Myocyte (in vitro differentiated cells): ENCODE data around the gene MACF1. TPM values are rescaled to one million over a fixed set of nuclear protein-coding genes. Genes with fewer than 3 reads are reported as not detected.

Source experiments
- DNase-seq: peaks from one replicate; pipeline ENCODE4 v3.0.0-alpha.2; 2012; ENCODE audit warnings: low read depth
- total RNA-seq: library from RNA; depleted of rRNA; stranded (reverse); fragments of >200 nt; gene quantifications from 2 replicates; pipeline ENCODE4 v1.2.3, GENCODE V29; 2014

The MACF1 gene
- total RNA-seq, 1 donor from 2014 or later = 803 TPM

GRCh38 chr1:39528082-39528481 lies 323.6 kb downstream of the MACF1 start:
- no peak for DNase-seq

GRCh38 chr1:39529901-39530535 lies 325.5 kb downstream of the MACF1 start:
- no peak for DNase-seq

GRCh38 chr1:39531526-39531925 lies 327.0 kb downstream of the MACF1 start:
- no peak for DNase-seq

GRCh38 chr1:39533442-39533841 lies 328.9 kb downstream of the MACF1 start:
- no peak for DNase-seq

Other genes starting within 250 kb of the MACF1 start
- 41.7 and 45.9 TPM in 2 replicates for gene AKIRIN1, start 213.4 kb upstream of the MACF1 start, total RNA-seq
- gene NDUFS5, start 178.3 kb upstream of the MACF1 start, total RNA-seq = 151 and 217 TPM in 2 replicates